Psoas muscle (tissue), 8 donors: ENCODE results near the gene SNAI3. TPM values are rescaled to one million over a fixed set of nuclear protein-coding genes. Genes with fewer than 3 reads are reported as not detected.

Source experiments
- ATAC-seq, 4 donors: fragments of 200-7000 bp; cut with Tn5 transposase; one replicate each; pipeline ENCODE4 v1.9.1; 2020; ENCODE audit warnings: moderate library complexity in 3 of 4, mild to moderate bottlenecking in 2 of 4
- DNase-seq, 2 donors: peaks; one replicate each; pipeline ENCODE4 v3.0.0-alpha.2; 2020
- H3K27ac ChIP-seq: fragments of 200-600 bp; one replicate; pipeline ENCODE4 v1.8.0; 2022
- H3K27me3 ChIP-seq, 3 donors: fragments of 200-600 bp in 1 of 3; one replicate each; pipeline versions ENCODE4 v1.6.1 to v1.8.0; 2013 to 2022; ENCODE audit warnings: low read length in 2 of 3, mild to moderate bottlenecking in 2 of 3, moderate library complexity in 1 of 3; ENCODE audit not compliant: insufficient read depth in 3 of 3
- H3K36me3 ChIP-seq, 2 donors: fragments of 200-600 bp in 1 of 2; one replicate each; pipeline versions ENCODE4 v1.6.1 to v1.8.0; 2013 to 2022; ENCODE audit warnings: low read depth in 1 of 2, mild to moderate bottlenecking in 1 of 2, moderate library complexity in 1 of 2; ENCODE audit not compliant: insufficient read depth in 1 of 2
- H3K4me1 ChIP-seq: fragments of 200-600 bp; one replicate; pipeline ENCODE4 v1.8.0; 2022
- H3K4me3 ChIP-seq: fragments of 200-600 bp; one replicate; pipeline ENCODE4 v1.8.0; 2022; ENCODE audit warnings: mild to moderate bottlenecking
- H3K9me3 ChIP-seq: fragments of 200-600 bp; one replicate; pipeline ENCODE4 v1.8.0; 2022
- WGBS, 3 donors: extraction: QIAGEN DNeasy Blood & Tissue Kit; methylation state at CpG; one replicate each; pipeline versions ENCODE4 v1.1.6 to v1.1.7; 2013; 5-methylcytosine and 5-hydroxymethylcytosine counted together
- intact Hi-C, 2 donors: fragments of 100-400 bp; cut with DNase I; formaldehyde crosslinking; loops; one replicate each; pipeline versions ENCODE4 v1.11.0 to v1.14.2; 2022
- polyA plus RNA-seq, 3 donors: library from polyadenylated mRNA; stranded (reverse); fragments of 200-250 nt; gene quantifications; one replicate each; pipeline ENCODE4 v1.2.3, GENCODE V29; 2013
- total RNA-seq, 4 donors: library from RNA; stranded (reverse); fragmentation: NEBNext Ultra II Directional in 2 of 4; extraction: Animal tissue kit (Norgen Biotek cat#: 25700) in 2 of 4; gene quantifications; one replicate each; pipeline versions ENCODE4 v1.2.1 to v1.2.4, GENCODE V29; 2021 to 2023
- TF ChIP-seq, protein P1 (sequence below): fragments of 200-600 bp; IDR thresholded peaks from one replicate; pipeline ENCODE4 v1.8.0; 2022; ENCODE audit warnings: antibody characterized with exemption
- donor health status: healthy with polysubstance abuse.
- donor health status: DM: no; HTN: no; CAD: no; lungs with moderate emphysema.
- donor health status: Bipolar disorder and iron deficiency.
- donor health status: healthy.
- donor health status: DM: yes; HTN: yes; CAD: no.
- donor health status: DM: no; HTN: no; CAD: no.
- donor health status: DM: no; HTN: no; CAD: no.
- donor health status: DM: yes; HTN: yes; CAD: no.

The SNAI3 gene
- total and polyA plus RNA-seq, 7 donors: 1.2 to 8.5 (median 3.9) TPM

DNA sequence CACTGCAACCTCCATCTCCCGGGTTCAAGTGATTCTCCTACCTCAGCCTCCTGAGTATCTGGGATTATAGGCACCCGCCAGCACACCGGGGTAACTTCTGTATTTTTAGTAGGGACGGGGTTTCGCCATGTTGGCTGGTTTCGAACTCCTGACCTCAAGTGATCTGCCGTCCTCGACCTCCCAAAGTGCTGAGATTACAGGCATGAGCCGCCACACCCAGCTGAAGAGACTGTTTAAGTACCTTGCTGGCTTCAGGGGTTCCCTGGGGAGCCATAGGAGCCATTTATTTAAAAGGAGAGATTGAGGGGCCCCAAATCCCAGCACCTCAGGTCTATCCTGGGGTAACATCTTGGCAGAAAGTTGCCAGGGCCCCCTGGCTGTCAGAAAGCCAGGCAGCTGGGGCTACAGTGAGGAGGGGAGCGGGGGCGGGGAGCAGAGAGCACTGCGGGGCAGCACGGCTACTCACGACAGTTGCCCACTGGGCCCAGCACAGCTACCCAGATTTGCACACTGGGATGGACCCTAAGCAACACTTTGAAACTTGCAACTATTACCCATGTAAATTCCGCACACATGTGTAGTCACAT, 1.6 kb downstream of the SNAI3 start:
- no peaks in the 10 kb centered on the region for H3K9me3 ChIP-seq
- intact Hi-C loops: no loop called here
- peak overlapping the region; percentile 86 for H3K4me3 ChIP-seq
- peaks cover 42% of the 10 kb centered on the region for H3K4me1 ChIP-seq
- WGBS, 3 donors: 42 to 64% (median 50%) methylated on average over 15 of the region's 15 CpGs
- no peak for ATAC-seq
- TF ChIP-seq, protein P1, sequence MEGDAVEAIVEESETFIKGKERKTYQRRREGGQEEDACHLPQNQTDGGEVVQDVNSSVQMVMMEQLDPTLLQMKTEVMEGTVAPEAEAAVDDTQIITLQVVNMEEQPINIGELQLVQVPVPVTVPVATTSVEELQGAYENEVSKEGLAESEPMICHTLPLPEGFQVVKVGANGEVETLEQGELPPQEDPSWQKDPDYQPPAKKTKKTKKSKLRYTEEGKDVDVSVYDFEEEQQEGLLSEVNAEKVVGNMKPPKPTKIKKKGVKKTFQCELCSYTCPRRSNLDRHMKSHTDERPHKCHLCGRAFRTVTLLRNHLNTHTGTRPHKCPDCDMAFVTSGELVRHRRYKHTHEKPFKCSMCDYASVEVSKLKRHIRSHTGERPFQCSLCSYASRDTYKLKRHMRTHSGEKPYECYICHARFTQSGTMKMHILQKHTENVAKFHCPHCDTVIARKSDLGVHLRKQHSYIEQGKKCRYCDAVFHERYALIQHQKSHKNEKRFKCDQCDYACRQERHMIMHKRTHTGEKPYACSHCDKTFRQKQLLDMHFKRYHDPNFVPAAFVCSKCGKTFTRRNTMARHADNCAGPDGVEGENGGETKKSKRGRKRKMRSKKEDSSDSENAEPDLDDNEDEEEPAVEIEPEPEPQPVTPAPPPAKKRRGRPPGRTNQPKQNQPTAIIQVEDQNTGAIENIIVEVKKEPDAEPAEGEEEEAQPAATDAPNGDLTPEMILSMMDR: no peak
- no peaks in the 10 kb centered on the region for H3K27me3 ChIP-seq
- peak in 1 of 2 donors; percentile 44 for DNase-seq
- H3K27ac ChIP-seq: peak overlapping the region; percentile 79
- H3K36me3 ChIP-seq: no peaks in the 10 kb centered on the region

DNA sequence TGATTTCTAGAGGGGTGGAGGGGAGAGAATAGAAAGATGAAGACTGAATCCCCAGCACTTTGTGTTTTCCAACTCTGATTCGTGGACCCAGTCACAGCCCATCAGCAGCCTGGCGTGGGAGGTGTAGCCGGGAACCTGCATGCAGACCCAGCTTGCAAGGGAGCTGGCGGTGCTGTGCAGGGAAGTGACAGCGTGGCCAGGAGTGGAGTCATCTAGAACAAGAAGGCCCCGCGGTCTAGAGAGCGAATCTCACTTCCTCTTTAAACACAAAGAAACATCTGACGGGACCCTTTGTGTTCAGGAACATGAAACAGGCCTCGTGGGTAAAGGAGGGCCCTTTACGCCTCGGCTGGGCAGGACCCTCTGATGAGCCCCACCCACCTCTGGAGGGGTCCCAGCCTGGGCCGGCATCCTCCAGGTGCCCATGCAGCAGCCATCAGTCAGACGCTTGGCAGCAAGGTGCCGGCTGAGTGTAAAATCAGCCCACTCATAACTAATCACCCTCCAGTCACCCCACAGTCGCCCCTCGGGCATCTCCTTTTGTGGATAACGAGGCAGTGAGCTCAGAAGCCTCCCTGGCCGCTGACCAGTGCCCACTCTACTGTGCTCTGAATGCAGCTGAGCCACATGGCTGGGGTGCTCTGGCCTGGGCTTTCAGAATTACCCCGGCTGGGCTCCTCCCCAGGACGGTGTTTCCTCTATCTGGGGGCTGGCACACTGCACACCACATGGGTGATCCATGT, 4.4 kb downstream of the SNAI3 start:
- H3K27me3 ChIP-seq: peaks cover 0 to 4% (median 0%) of the 10 kb centered on the region in 3 donors
- TF ChIP-seq, protein P1: no peak

DNA sequence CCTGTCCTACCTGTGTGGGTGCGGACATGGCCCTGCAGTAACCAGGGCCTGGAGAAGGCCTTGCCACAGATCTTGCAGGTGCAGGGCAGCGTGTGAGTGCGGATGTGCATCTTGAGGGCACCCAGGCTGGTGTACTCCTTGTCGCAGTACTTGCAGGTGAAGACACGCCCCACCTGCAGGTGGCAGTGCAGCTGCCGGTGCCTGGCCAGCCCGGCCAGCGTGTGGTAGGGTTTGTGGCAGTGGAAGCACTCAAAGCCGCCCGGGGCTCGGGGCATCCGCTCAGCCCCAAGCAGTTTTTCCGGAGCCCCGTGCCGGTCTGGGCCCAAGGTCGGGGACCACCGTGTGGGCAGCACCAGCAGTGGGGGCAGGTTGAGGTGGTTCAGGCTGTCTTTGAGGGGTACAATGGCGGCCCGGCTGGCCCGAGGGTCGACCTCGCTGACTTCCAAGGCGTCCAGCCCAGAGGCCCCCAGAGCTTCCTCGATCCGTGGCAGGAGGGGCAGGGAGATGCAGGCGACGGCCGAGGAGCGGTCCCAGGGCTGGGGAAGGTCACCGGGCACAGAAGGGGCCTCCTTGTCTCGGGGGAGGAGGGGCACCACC, 5.1 kb downstream of the SNAI3 start:
- Histone ChIP-seq H3K27me3 (peaks cover 0 to 4% (median 0%) of the 10 kb centered on the region in 3 donors), H3K9me3 (no peaks in the 10 kb centered on the region), H3K36me3 (no peaks in the 10 kb centered on the region), H3K4me3 (no peak overlapping the region), H3K27ac (no peak overlapping the region), H3K4me1 (peaks cover 38% of the 10 kb centered on the region)
- TF ChIP-seq, protein P1: peak; percentile 46
- intact Hi-C loops: no loop called here
- ATAC-seq (peak; percentile 26 to 44 (median 30)), DNase-seq (peak in 1 of 2 donors; percentile 70)
- 55 to 62% (median 59%) methylated on average over 31 of the region's 31 CpGs for WGBS, 3 donors

More for the DNA sequence above, 4.4 kb downstream of the SNAI3 start:
- peaks cover 35% of the 10 kb centered on the region for H3K4me1 ChIP-seq
- 43 to 58% (median 48%) methylated on average over 20 to 21 of the region's 21 CpGs for WGBS, 3 donors
- intact Hi-C loops: no loop called here
- H3K9me3 ChIP-seq: no peaks in the 10 kb centered on the region
- DNase-seq: peak in 1 of 2 donors; percentile 65
- no peak overlapping the region for H3K4me3 ChIP-seq
- H3K36me3 ChIP-seq: no peaks in the 10 kb centered on the region
- no peak for ATAC-seq
- peak overlapping the region; percentile 27 for H3K27ac ChIP-seq

DNA sequence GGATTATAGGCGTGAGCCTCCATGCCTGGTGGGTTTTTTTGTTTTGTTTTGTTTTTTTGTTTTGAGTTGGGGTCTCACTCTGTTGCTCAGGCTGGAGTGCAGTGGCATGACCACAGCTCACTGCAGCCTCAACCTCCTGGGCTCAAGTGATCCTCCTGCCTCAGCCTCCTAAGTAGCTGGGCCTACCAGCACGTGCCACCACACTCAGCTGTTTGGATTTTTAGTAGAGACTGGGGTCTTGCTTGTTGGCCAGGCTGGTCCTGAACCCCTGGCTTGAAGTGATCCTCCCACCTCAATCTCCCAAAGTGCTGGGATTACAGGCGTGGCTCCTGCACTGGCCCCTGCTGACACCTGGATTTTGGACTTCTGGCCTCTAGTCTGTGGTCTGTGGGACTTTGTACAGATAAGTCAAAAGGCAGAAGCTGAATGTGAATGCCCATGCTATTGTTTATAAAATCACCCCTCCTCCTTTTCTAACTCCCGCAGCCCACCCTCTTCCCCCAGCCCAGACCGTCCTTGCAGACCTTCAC, 5.7 kb downstream of the SNAI3 start:
- Histone ChIP-seq H3K27me3 (peaks cover 0 to 4% (median 0%) of the 10 kb centered on the region in 3 donors), H3K27ac (no peak overlapping the region), H3K9me3 (no peaks in the 10 kb centered on the region), H3K4me3 (no peak overlapping the region), H3K36me3 (no peaks in the 10 kb centered on the region), H3K4me1 (peaks cover 40% of the 10 kb centered on the region)
- DNase-seq: no peak
- TF ChIP-seq, protein P1: no peak
- WGBS, 3 donors: 85 to 94% (median 86%) methylated on average over 5 of the region's 5 CpGs
- intact Hi-C loops: no loop called here
- no peak for ATAC-seq
